Astrocyte (in vitro differentiated cells and primary cell): ENCODE measurements around the gene MYMK. TPM values are rescaled to one million over a fixed set of nuclear protein-coding genes. Genes with fewer than 3 reads are reported as not detected.
A peak's percentile ranks its signal among the peaks of the same experiment; 100 is the strongest.

Experiments used
- DNase-seq: peaks from one replicate; pipeline ENCODE4 v3.0.0-alpha.2; 2010; ENCODE audit warnings: low read depth
- FAIRE-seq: peaks from 2 replicates; lab custom pipeline; 2011; peaks lifted over from hg19 to GRCh38; lab: Jason Lieb, UNC
- H2AFZ ChIP-seq: 2 replicates; pipeline ENCODE4 v1.6.0; 2012; ENCODE audit warnings: low read depth, low read length, inconsistent platforms
- H3K27ac ChIP-seq: 2 replicates; pipeline ENCODE4 v1.5.1; 2011; ENCODE audit warnings: low read depth, low read length, inconsistent platforms
- H3K27me3 ChIP-seq: 2 replicates; pipeline ENCODE4 v1.6.0; 2011; ENCODE audit warnings: low read length, inconsistent platforms; ENCODE audit not compliant: insufficient read depth
- H3K36me3 ChIP-seq: 2 replicates; pipeline ENCODE4 v1.5.1; 2011; ENCODE audit warnings: low read length, inconsistent platforms; ENCODE audit not compliant: insufficient read depth
- H3K4me1 ChIP-seq: 2 replicates; pipeline ENCODE4 v1.5.1; 2011; ENCODE audit warnings: low read length, inconsistent platforms; ENCODE audit not compliant: insufficient read depth
- H3K4me2 ChIP-seq: 2 replicates; pipeline ENCODE4 v1.6.0; 2012; ENCODE audit warnings: low read length, inconsistent platforms
- H3K4me3 ChIP-seq: 2 replicates; pipeline ENCODE4 v1.5.1; 2011; ENCODE audit warnings: low read depth, mild to moderate bottlenecking, low read length, inconsistent platforms; ENCODE audit not compliant: insufficient read depth
- H3K79me2 ChIP-seq: 2 replicates; pipeline ENCODE4 v1.6.0; 2012; ENCODE audit warnings: mild to moderate bottlenecking, low read length, inconsistent platforms; ENCODE audit not compliant: insufficient read depth
- H3K9ac ChIP-seq: 2 replicates; pipeline ENCODE4 v1.6.0; 2012; ENCODE audit warnings: mild to moderate bottlenecking, low read length, inconsistent platforms
- H3K9me3 ChIP-seq: 2 replicates; pipeline ENCODE4 v1.5.1; 2012; ENCODE audit warnings: low read depth, mild to moderate bottlenecking, low read length, inconsistent platforms; ENCODE audit not compliant: insufficient read depth
- H4K20me1 ChIP-seq: 2 replicates; pipeline ENCODE4 v1.6.0; 2012; ENCODE audit warnings: low read length, inconsistent platforms; ENCODE audit not compliant: insufficient read depth
- H3K27ac Mint-ChIP-seq: one replicate; pipeline ENCODE4 v1.8.0; 2021; ENCODE audit warnings: mild to moderate bottlenecking, mixed read lengths; ENCODE audit not compliant: unreplicated experiment
- H3K27me3 Mint-ChIP-seq: one replicate; pipeline ENCODE4 v1.8.0; 2021; ENCODE audit warnings: low read depth, mixed read lengths; ENCODE audit not compliant: unreplicated experiment
- H3K36me3 Mint-ChIP-seq: one replicate; pipeline ENCODE4 v1.8.0; 2021; ENCODE audit warnings: low read depth, mixed read lengths; ENCODE audit not compliant: unreplicated experiment
- H3K4me1 Mint-ChIP-seq: one replicate; pipeline ENCODE4 v1.8.0; 2021; ENCODE audit warnings: low read depth, mixed read lengths; ENCODE audit not compliant: unreplicated experiment
- H3K4me3 Mint-ChIP-seq: one replicate; pipeline ENCODE4 v1.8.0; 2021; ENCODE audit warnings: mild to moderate bottlenecking, moderate library complexity, mixed read lengths; ENCODE audit not compliant: unreplicated experiment
- H3K9me3 Mint-ChIP-seq: one replicate; pipeline ENCODE4 v1.8.0; 2021; ENCODE audit warnings: mild to moderate bottlenecking, mixed read lengths; ENCODE audit not compliant: unreplicated experiment
- CTCF ChIP-seq: IDR thresholded peaks from 2 replicates; pipeline ENCODE4 v1.5.1; 2011; ENCODE audit warnings: low read depth, mild to moderate bottlenecking, inconsistent platforms, low read length, moderate library complexity; ENCODE audit not compliant: insufficient read depth
- EZH2 ChIP-seq: IDR thresholded peaks from 2 replicates; pipeline ENCODE4 v1.6.1; 2012; ENCODE audit warnings: mild to moderate bottlenecking, low read length, inconsistent platforms; ENCODE audit not compliant: insufficient read depth
- total RNA-seq: library from RNA; stranded (reverse); gene quantifications from 2 replicates; pipeline ENCODE4 v1.2.1, GENCODE V29; 2021

Gene MYMK
- total RNA-seq, 1 donor from 2014 or later = not detected

- Histone ChIP-seq H2AFZ (peak within 1 kb of the TSS; percentile 34), H4K20me1 (peaks cover 4% of the 10 kb centered on the region), H3K9ac (no peak within 1 kb of the TSS), H3K27ac (no peak within 1 kb of the TSS), H3K4me3 (no peak within 1 kb of the TSS), H3K9me3 (no peaks in the 10 kb centered on the region), H3K27me3 (peaks cover 9% of the 10 kb centered on the region), H3K4me1 (peaks cover 10% of the 10 kb centered on the region), H3K36me3 (no peaks in the 10 kb centered on the region), H3K79me2 (no peaks in the 10 kb centered on the region), H3K4me2 (peak within 1 kb of the TSS; percentile 55)
- Mint-ChIP-seq H3K27me3 (peaks cover 38% of the 10 kb centered on the region), H3K27ac (no peak within 1 kb of the TSS), H3K9me3 (no peaks in the 10 kb centered on the region), H3K4me3 (no peak within 1 kb of the TSS), H3K4me1 (peaks cover 2% of the 10 kb centered on the region), H3K36me3 (no peaks in the 10 kb centered on the region)
- DNase-seq = peak; percentile 36
- TF ChIP-seq CTCF = no peak
- peak; percentile 56 for TF ChIP-seq EZH2
- no peak for FAIRE-seq
Observed at GRCh38 chr9:133534346-133535291, 9.9 kb upstream of the MYMK start, which contains the start of gene ADAMTSL2. ADAMTSL2 (plus strand) TSS chr9:133534704; CDS start chr9:133536713, 2,009 bp downstream.

- H3K4me2 ChIP-seq = peak overlapping the region; percentile 55
- H3K4me3 ChIP-seq = no peak overlapping the region
- H3K9me3 ChIP-seq = no peaks in the 10 kb centered on the region
- no peaks in the 10 kb centered on the region for H3K9me3 Mint-ChIP-seq
- H4K20me1 ChIP-seq = peaks cover 4% of the 10 kb centered on the region
- H3K27me3 ChIP-seq = peaks cover 13% of the 10 kb centered on the region
- H2AFZ ChIP-seq = peak overlapping the region; percentile 34
- H3K27me3 Mint-ChIP-seq = peaks cover 38% of the 10 kb centered on the region
- H3K79me2 ChIP-seq = no peaks in the 10 kb centered on the region
- no peak for TF ChIP-seq EZH2
- TF ChIP-seq CTCF = no peak
- no peak overlapping the region for H3K4me3 Mint-ChIP-seq
- H3K9ac ChIP-seq = no peak overlapping the region
- no peak overlapping the region for H3K27ac Mint-ChIP-seq
- no peak overlapping the region for H3K27ac ChIP-seq
- H3K36me3 ChIP-seq = no peaks in the 10 kb centered on the region
- H3K36me3 Mint-ChIP-seq = no peaks in the 10 kb centered on the region
- FAIRE-seq (no peak), DNase-seq (no peak)
- H3K4me1 ChIP-seq = peaks cover 8% of the 10 kb centered on the region
- peaks cover 2% of the 10 kb centered on the region for H3K4me1 Mint-ChIP-seq
Observed at GRCh38 chr9:133533857-133534256, 9.1 kb upstream of the MYMK start.
